ENCODE results near the gene AACS.

AACS gene

DNA sequence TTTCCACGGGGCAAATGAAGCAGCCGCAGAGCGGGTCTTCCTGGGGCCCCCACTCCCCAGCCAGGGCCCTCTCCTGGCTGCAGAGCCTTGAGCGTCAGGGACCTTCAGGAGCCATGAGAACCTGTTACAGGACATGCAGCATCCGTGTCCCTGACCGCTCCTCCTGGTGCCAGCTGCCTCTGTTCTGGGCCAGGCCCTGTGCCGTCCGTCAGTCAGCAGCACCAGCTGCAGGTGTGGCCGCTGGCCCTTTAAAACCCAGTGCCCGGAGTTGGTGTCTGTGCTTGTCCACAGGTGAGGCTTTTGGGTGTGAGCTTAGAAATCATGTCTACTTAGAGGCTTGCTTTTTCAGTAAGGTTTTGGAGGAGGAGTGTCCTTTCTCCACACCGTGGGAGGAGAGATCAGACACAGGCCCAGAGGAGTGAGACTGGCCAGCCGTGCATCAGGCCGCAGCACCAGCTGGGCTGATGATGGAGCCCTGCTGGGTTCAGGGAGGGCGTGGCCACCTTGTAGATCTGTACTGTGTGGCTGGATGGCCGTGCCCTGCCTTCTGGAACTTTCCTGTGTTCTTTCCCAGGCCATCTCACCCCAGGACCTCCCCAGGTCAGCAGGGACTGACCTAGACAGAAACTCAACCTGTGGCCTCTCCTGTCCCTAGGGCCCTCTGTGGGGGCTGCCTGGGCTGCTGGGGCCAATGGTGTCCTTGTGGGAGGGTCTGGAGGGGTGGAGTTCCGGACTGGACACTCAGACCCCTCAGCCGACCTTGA lies 27.1 kb downstream of the AACS start (continued):
- TF ChIP-seq, protein P1, sequence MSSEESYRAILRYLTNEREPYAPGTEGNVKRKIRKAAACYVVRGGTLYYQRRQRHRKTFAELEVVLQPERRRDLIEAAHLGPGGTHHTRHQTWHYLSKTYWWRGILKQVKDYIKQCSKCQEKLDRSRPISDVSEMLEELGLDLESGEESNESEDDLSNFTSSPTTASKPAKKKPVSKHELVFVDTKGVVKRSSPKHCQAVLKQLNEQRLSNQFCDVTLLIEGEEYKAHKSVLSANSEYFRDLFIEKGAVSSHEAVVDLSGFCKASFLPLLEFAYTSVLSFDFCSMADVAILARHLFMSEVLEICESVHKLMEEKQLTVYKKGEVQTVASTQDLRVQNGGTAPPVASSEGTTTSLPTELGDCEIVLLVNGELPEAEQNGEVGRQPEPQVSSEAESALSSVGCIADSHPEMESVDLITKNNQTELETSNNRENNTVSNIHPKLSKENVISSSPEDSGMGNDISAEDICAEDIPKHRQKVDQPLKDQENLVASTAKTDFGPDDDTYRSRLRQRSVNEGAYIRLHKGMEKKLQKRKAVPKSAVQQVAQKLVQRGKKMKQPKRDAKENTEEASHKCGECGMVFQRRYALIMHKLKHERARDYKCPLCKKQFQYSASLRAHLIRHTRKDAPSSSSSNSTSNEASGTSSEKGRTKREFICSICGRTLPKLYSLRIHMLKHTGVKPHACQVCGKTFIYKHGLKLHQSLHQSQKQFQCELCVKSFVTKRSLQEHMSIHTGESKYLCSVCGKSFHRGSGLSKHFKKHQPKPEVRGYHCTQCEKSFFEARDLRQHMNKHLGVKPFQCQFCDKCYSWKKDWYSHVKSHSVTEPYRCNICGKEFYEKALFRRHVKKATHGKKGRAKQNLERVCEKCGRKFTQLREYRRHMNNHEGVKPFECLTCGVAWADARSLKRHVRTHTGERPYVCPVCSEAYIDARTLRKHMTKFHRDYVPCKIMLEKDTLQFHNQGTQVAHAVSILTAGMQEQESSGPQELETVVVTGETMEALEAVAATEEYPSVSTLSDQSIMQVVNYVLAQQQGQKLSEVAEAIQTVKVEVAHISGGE (tag by site-specific recombination; conservative IDR thresholded peaks at IDR 0.05; ENCODE audit: low read depth): no peak
- no peak for TF ChIP-seq ZNF37A (tag by site-specific recombination; IDR thresholded peaks at IDR 0.05)
- TF ChIP-seq, protein P2, sequence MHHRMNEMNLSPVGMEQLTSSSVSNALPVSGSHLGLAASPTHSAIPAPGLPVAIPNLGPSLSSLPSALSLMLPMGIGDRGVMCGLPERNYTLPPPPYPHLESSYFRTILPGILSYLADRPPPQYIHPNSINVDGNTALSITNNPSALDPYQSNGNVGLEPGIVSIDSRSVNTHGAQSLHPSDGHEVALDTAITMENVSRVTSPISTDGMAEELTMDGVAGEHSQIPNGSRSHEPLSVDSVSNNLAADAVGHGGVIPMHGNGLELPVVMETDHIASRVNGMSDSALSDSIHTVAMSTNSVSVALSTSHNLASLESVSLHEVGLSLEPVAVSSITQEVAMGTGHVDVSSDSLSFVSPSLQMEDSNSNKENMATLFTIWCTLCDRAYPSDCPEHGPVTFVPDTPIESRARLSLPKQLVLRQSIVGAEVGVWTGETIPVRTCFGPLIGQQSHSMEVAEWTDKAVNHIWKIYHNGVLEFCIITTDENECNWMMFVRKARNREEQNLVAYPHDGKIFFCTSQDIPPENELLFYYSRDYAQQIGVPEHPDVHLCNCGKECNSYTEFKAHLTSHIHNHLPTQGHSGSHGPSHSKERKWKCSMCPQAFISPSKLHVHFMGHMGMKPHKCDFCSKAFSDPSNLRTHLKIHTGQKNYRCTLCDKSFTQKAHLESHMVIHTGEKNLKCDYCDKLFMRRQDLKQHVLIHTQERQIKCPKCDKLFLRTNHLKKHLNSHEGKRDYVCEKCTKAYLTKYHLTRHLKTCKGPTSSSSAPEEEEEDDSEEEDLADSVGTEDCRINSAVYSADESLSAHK (tag by site-specific recombination; IDR thresholded peaks at IDR 0.05): no peak
- TF ChIP-seq PRDM6 (tag by site-specific recombination; IDR thresholded peaks at IDR 0.05): no peak
- TF ChIP-seq ZNF211 (tag by site-specific recombination; IDR thresholded peaks at IDR 0.05; ENCODE audit: low read depth): no peak
- TF ChIP-seq ZNF830 (tag by site-specific recombination; IDR thresholded peaks at IDR 0.05; ENCODE audit: low read depth): no peak
- no peak for TF ChIP-seq KLF10 (tag by site-specific recombination; IDR thresholded peaks at IDR 0.05)
- no peak for TF ChIP-seq ZNF174 (tag by site-specific recombination; IDR thresholded peaks at IDR 0.05)
- TF ChIP-seq ZNF169 (tag by site-specific recombination; IDR thresholded peaks at IDR 0.05): no peak
- no peak for TF ChIP-seq OSR2 (tag by site-specific recombination; IDR thresholded peaks at IDR 0.05)
- TF ChIP-seq ZNF391 (tag by site-specific recombination; IDR thresholded peaks at IDR 0.05; ENCODE audit: borderline replicate concordance, low read depth): no peak
- TF ChIP-seq ZNF621 (tag by site-specific recombination; IDR thresholded peaks at IDR 0.05): no peak

DNA sequence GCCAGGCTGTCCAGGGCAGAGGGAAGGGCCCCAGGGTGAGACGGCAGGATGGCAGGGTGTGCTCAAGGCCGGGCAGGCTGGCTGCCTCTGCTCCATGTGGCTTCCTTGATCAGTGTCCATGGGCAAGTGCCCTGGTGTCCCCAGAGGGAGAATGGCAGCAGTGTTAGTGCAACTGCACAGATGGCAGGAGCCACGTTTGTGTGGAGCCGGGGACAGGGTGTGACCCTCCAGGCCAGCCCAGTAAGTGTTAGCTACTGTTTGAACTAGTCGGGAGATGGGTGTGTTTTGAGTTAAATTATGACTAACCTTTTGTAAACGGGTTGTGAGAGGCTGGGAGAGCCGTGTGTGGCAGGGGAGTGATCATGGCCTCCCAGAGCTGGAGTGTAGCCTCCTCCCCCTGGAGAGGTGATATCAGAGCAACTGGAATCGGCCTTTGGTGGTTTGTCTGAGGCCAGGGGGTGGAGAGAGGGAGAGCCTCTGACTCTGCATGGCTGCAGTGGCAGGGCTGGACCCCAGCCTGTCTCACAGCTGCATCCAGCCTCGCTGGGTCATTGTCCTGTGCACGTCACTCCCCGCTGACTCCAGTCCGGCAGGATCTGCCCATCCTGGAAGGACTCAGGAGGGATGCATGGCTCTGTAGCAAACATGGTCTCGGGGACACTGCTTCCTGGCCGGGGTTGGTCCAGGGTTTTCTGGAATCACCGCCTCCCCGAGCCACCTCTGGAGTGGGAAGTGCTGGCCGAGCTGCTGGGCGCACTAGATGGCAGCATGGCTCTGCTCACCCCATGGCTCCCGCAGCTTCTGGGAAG lies 27.8 kb downstream of the AACS start:
- Histone ChIP-seq H3K36me3 (ENCODE audit: control insufficient read depth in 2 of 2, insufficient read depth in 1 of 2, low read length in 2 of 2) (peaks cover 5 to 71% of the 10 kb centered on the region in 2 experiments; a peak in 2 of 3 replicates), H3K4me1 (ENCODE audit: control insufficient read depth, insufficient read depth, low read length) (no peaks in the 10 kb centered on the region)
- CTCF ChIA-PET: no interaction called here
- TF ChIP-seq, protein P3, sequence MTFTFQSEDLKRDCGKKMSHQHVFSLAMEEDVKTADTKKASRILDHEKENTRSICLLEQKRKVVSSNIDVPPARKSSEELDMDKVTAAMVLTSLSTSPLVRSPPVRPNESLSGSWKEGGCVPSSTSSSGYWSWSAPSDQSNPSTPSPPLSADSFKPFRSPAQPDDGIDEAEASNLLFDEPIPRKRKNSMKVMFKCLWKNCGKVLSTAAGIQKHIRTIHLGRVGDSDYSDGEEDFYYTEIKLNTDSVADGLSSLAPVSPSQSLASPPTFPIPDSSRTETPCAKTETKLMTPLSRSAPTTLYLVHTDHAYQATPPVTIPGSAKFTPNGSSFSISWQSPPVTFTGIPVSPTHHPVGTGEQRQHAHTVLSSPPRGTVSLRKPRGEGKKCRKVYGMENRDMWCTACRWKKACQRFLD (tag by site-specific recombination; IDR thresholded peaks at IDR 0.05): no peak
- TF ChIP-seq CTCF (tag by site-specific recombination; IDR thresholded peaks at IDR 0.05) (0 out of 2 replicates have a peak, but pooled peaks have one; percentile 26), KLF1 (tag by site-specific recombination; IDR thresholded peaks at IDR 0.05) (peak; percentile 43), KLF17 (tag by site-specific recombination; IDR thresholded peaks at IDR 0.05) (peak; percentile 67), ZNF23 (tag by site-specific recombination; IDR thresholded peaks at IDR 0.05; ENCODE audit: borderline replicate concordance) (no peak), ZNF112 (tag by site-specific recombination; IDR thresholded peaks at IDR 0.05) (no peak)

More for the DNA sequence above, 27.8 kb downstream of the AACS start:
- Histone ChIP-seq H3K9me3 (ENCODE audit: control insufficient read depth, insufficient read depth, low read depth, low read length) (no peaks in the 10 kb centered on the region), H3K27ac (ENCODE audit: extremely low read depth, low read depth, low read length) (no peak overlapping the region), H3K4me3 (ENCODE audit: low read depth, low read length) (no peak overlapping the region)
- POLR2A ChIA-PET: no interaction called here
